ENCODE data around the gene RASSF4.

GRCh38 chr10:44956717-44957706 lies 2.6 kb upstream of the RASSF4 start:
- TF ChIP-seq CREB1 (IDR thresholded peaks at IDR 0.05): no peak
- TF ChIP-seq CREB1 (CRISPR knock-in tag; IDR thresholded peaks at IDR 0.05): no peak
- no peak for TF ChIP-seq PTBP1 (IDR thresholded peaks at IDR 0.05; ENCODE audit: low read depth, low read length)
- no peak for TF ChIP-seq KDM2B (CRISPR knock-in tag; IDR thresholded peaks at IDR 0.05)
- TF ChIP-seq ZNF197 (CRISPR knock-in tag; IDR thresholded peaks at IDR 0.05; ENCODE audit: low read depth): no peak
- TF ChIP-seq KDM1A (IDR thresholded peaks at IDR 0.05): no peak
- no peak for TF ChIP-seq MAFF (IDR thresholded peaks at IDR 0.05; ENCODE audit: low read length)
- no peak for TF ChIP-seq ASH1L (IDR thresholded peaks at IDR 0.05; ENCODE audit: borderline replicate concordance, low read depth, partially characterized antibody)
